Measurements from ENCODE around the gene PCED1B. TPM values are rescaled to one million over a fixed set of nuclear protein-coding genes. Genes with fewer than 3 reads are reported as not detected.

The PCED1B gene
- polyA plus RNA-seq, 1 donor (not counting 4 experiments of a cell fraction or from before 2014, with no cell fraction given), result 3.2 TPM

GRCh38 chr12:47134005-47134404 lies 54.6 kb downstream of the PCED1B start:
- Histone ChIP-seq H3K27ac (ENCODE audit: control insufficient read depth, insufficient read depth, low read length) (no peak overlapping the region), H3K4me2 (ENCODE audit: control insufficient read depth, extremely low read depth, insufficient read depth, low read depth, low read length) (no peak overlapping the region), H3K9me1 (ENCODE audit: control insufficient read depth, extremely low read depth, insufficient read depth, low read length) (no peaks in the 10 kb centered on the region), H3K79me2 (ENCODE audit: control insufficient read depth, insufficient read depth, low read length) (no peaks in the 10 kb centered on the region), H3K4me1 (ENCODE audit: control insufficient read depth, extremely low read depth, insufficient read depth, low read length) (no peaks in the 10 kb centered on the region), H3K27me3 (ENCODE audit: control insufficient read depth, extremely low read depth, insufficient read depth, low read length) (no peaks in the 10 kb centered on the region), H4K20me1 (ENCODE audit: control insufficient read depth, extremely low read depth, insufficient read depth, low read length) (no peaks in the 10 kb centered on the region), H3K36me3 (ENCODE audit: control insufficient read depth in 2 of 2, extremely low read depth in 1 of 2, insufficient read depth in 2 of 2, low read length in 2 of 2) (peaks cover 3 to 4% of the 10 kb centered on the region in 2 experiments), H3K9ac (ENCODE audit: control insufficient read depth, extremely low read depth, insufficient read depth, low read length) (no peak overlapping the region), H2AFZ (ENCODE audit: control insufficient read depth, low read length) (no peak overlapping the region), H3K9me3 (ENCODE audit: control insufficient read depth, low read depth, low read length) (no peaks in the 10 kb centered on the region), H3K4me3 (ENCODE audit: control insufficient read depth in 2 of 3, extremely low read depth in 1 of 3, insufficient read depth in 2 of 3, low read depth in 1 of 3, low read length in 3 of 3) (no peak overlapping the region)
- no peak for TF ChIP-seq EZH2 (IDR thresholded peaks at IDR 0.05; ENCODE audit: low read length)
- TF ChIP-seq CTCF (optimal IDR thresholded peaks at IDR 0.05 in 1 of 3, IDR thresholded peaks at IDR 0.05 in 1 of 3, conservative IDR thresholded peaks at IDR 0.05 in 1 of 3; ENCODE audit: extremely low read depth in 1 of 3, insufficient read depth in 2 of 3, low read length in 3 of 3), result no peak
- FAIRE-seq (no peak), DNase-seq (ENCODE audit: low read depth, low spot score) (no peak)
- dilution Hi-C loops (cut with MboI; ENCODE audit: extremely low pct_ligation_motif_present, low sequenced_read_pairs), result no loop called here

- DNase-seq (ENCODE audit: low read depth, low spot score) (no peak), FAIRE-seq (no peak)
- Histone ChIP-seq H4K20me1 (ENCODE audit: control insufficient read depth, extremely low read depth, insufficient read depth, low read length) (no peaks in the 10 kb centered on the region), H3K27ac (ENCODE audit: control insufficient read depth, insufficient read depth, low read length) (no peak overlapping the region), H3K4me2 (ENCODE audit: control insufficient read depth, extremely low read depth, insufficient read depth, low read depth, low read length) (no peak overlapping the region), H3K9me3 (ENCODE audit: control insufficient read depth, low read depth, low read length) (peaks cover 5% of the 10 kb centered on the region), H3K9me1 (ENCODE audit: control insufficient read depth, extremely low read depth, insufficient read depth, low read length) (no peaks in the 10 kb centered on the region), H3K4me3 (ENCODE audit: control insufficient read depth in 2 of 3, extremely low read depth in 1 of 3, insufficient read depth in 2 of 3, low read depth in 1 of 3, low read length in 3 of 3) (no peak overlapping the region), H3K4me1 (ENCODE audit: control insufficient read depth, extremely low read depth, insufficient read depth, low read length) (no peaks in the 10 kb centered on the region), H3K27me3 (ENCODE audit: control insufficient read depth, extremely low read depth, insufficient read depth, low read length) (no peaks in the 10 kb centered on the region), H2AFZ (ENCODE audit: control insufficient read depth, low read length) (no peak overlapping the region), H3K36me3 (ENCODE audit: control insufficient read depth in 2 of 2, extremely low read depth in 1 of 2, insufficient read depth in 2 of 2, low read length in 2 of 2) (peaks cover 2 to 6% of the 10 kb centered on the region in 2 experiments), H3K79me2 (ENCODE audit: control insufficient read depth, insufficient read depth, low read length) (no peaks in the 10 kb centered on the region), H3K9ac (ENCODE audit: control insufficient read depth, extremely low read depth, insufficient read depth, low read length) (no peak overlapping the region)
- dilution Hi-C loops (cut with MboI; ENCODE audit: extremely low pct_ligation_motif_present, low sequenced_read_pairs), result no loop called here
- TF ChIP-seq EZH2 (IDR thresholded peaks at IDR 0.05; ENCODE audit: low read length) (no peak), CTCF (optimal IDR thresholded peaks at IDR 0.05 in 1 of 3, IDR thresholded peaks at IDR 0.05 in 1 of 3, conservative IDR thresholded peaks at IDR 0.05 in 1 of 3; ENCODE audit: extremely low read depth in 1 of 3, insufficient read depth in 2 of 3, low read length in 3 of 3) (no peak)
Observed at GRCh38 chr12:47135578-47135977, 56.2 kb downstream of the PCED1B start.

Measured in keratinocyte (primary cell).